Measurements from ENCODE around the gene DEAF1. TPM values are rescaled to one million over a fixed set of nuclear protein-coding genes. Genes with fewer than 3 reads are reported as not detected.
"Not testable (repeated sequence)": the region's sequence is repeated elsewhere in the genome, so short reads cannot be mapped to it uniquely, and the experiment has no call there.

The DEAF1 gene
- total RNA-seq, 1 donor from 2014 or later: 60.5 TPM

DNA sequence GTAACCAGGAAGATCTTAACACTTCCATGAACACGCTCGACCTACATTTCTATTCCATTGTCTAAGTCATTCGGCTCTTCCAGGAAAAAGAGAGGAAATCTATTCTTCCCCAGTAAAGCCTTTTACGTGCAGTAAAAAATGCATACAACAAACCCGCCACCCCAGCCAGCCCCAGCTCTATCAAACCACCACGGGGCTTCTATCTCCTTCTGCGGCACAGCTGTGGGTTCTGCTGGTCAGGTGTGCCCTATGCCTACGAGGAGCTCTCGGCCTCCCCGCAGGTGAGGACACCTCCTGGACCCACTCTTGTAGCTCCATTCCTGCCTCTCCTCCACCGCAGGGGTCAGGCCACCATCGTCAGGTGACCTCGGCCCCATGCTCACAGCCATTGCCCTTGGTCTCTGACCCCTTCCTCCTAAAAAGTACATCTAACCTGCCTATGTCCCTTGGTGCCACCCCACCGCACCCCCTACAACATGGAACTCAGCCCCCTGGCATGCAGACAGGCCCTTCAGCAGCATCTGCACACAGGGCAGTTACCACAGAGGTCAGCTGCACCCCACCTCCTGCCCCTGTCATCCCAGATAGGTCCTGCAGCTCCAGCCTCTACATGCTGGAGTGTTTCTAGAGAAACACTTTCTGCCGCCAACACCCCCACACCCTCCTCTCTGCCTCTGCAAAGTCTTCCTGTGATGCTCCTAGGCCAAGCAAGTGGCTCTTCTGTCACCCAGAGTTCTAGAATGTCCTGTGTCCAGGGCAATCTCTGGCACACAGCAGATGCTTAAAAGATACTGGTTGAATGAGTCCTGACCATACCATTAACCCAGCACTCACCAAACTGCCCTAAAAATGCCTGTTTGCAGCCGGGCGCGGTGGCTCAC lies 3.1 kb downstream of the DEAF1 start:
- Histone ChIP-seq H3K4me3 (no peak overlapping the region), H3K27ac (no peak overlapping the region), H3K9me3 (no peaks in the 10 kb centered on the region), H3K36me3 (peaks cover 23 to 25% of the 10 kb centered on the region in 2 donors), H3K27me3 (no peaks in the 10 kb centered on the region), H3K4me1 (peaks cover 11 to 19% of the 10 kb centered on the region in 2 donors)
- DNase-seq (ENCODE audit: low spot score in 2 of 2): no peak
- TF ChIP-seq, protein P1, sequence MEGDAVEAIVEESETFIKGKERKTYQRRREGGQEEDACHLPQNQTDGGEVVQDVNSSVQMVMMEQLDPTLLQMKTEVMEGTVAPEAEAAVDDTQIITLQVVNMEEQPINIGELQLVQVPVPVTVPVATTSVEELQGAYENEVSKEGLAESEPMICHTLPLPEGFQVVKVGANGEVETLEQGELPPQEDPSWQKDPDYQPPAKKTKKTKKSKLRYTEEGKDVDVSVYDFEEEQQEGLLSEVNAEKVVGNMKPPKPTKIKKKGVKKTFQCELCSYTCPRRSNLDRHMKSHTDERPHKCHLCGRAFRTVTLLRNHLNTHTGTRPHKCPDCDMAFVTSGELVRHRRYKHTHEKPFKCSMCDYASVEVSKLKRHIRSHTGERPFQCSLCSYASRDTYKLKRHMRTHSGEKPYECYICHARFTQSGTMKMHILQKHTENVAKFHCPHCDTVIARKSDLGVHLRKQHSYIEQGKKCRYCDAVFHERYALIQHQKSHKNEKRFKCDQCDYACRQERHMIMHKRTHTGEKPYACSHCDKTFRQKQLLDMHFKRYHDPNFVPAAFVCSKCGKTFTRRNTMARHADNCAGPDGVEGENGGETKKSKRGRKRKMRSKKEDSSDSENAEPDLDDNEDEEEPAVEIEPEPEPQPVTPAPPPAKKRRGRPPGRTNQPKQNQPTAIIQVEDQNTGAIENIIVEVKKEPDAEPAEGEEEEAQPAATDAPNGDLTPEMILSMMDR (IDR thresholded peaks at IDR 0.05): no peak
- intact Hi-C loops (cut with DNase I): no loop called here

DNA sequence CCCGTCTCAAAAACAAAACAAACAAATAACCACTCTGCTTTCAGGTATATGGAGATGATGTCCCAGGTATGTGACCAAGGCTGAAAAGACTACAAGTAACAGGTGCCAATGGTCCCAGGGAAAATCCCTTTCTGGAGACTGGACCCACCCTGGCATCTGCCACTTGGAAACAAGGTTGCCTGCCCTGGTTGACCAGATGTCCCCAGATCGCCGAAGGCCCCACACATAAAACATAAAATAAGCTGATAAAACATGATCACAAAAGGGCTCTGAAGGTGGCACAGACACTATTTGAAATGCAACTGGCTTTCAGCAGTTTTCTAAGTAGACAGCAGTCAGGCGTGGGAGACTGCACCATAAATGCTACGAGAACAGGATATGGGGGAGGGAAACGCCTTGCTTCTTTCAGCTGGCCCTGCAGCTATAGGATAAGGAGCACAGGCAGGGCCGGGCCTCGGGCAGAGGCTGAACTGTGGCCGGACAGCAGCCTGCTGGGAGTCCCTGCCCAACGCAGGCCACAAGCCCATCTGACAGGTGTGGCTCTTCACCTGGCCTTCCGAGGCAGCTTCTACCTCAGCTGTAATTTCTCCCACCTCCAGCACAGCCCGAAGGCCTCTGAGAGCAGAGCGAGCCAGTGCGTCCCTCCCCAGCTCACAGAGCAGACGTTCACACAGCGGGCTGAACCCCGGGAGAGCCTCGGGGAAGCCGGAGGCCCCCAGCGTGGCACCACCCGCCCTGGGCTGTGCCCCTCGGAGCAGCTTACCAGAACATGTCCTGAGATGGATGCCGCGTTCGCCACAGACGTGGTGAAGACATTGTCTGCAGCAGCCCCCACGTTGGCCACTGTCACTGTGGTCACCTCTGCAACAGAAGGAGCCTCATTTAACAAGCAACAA lies 4.0 kb downstream of the DEAF1 start:
- H3K36me3 ChIP-seq: peaks cover 28 to 34% of the 10 kb centered on the region in 2 donors
- DNase-seq (ENCODE audit: low spot score in 2 of 2): no peak
- no peaks in the 10 kb centered on the region for H3K27me3 ChIP-seq
- intact Hi-C loops (cut with DNase I): no loop called here
- H3K4me1 ChIP-seq: peaks cover 11 to 14% of the 10 kb centered on the region in 2 donors
- no peak overlapping the region for H3K27ac ChIP-seq
- TF ChIP-seq, protein P1 (IDR thresholded peaks at IDR 0.05): no peak
- no peak overlapping the region for H3K4me3 ChIP-seq
- no peaks in the 10 kb centered on the region for H3K9me3 ChIP-seq

DNA sequence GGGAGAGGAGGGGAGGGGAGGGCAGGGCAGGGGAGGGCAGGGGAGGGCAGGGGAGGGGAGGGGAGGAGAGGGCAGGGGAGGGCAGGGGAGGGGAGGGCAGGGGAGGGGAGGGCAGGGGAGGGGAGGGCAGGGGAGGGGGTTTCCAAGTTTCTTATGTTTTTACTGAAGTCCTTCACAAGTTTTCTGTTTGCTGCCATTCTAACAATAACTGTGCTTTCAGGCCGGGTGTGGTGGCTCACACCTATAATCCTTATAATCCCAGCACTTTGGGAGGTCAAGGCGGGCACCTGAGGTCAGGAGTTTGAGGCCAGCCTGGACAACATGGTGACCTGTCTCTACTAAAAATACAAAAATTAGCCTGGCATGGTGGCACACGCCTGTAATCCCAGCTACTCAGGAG lies 4.8 kb downstream of the DEAF1 start:
- H3K27me3 ChIP-seq; intact Hi-C loops (cut with DNase I); H3K27ac ChIP-seq; H3K4me3 ChIP-seq; DNase-seq (ENCODE audit: low spot score in 2 of 2); H3K9me3 ChIP-seq: not testable (repeated sequence)
- Histone ChIP-seq H3K36me3 (peaks cover 33 to 39% of the 10 kb centered on the region in 2 donors), H3K4me1 (peaks cover 11 to 14% of the 10 kb centered on the region in 2 donors)

DNA sequence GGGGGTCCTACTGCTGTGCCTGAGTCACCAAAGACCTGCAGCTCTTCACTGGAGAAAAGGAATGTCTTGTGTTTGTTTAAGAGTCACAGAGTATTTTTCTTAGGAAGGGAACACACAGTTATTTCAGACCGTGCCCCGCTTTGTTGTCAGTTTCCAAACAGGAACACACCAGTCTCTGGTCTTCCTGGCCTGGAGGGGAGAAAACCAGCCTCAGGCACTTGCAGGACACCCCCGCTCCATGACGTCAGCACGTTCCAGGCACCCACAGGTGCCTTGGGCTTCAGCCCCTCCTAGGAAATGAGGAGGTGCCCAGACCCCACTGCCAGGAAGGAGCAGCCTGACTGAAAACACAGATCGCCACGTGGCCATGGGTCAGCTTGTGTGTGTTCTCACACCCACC lies 5.4 kb downstream of the DEAF1 start:
- DNase-seq (ENCODE audit: low spot score in 2 of 2): no peak
- Histone ChIP-seq H3K4me3 (no peak overlapping the region), H3K4me1 (peaks cover 11 to 14% of the 10 kb centered on the region in 2 donors), H3K27me3 (no peaks in the 10 kb centered on the region), H3K36me3 (peaks cover 39 to 46% of the 10 kb centered on the region in 2 donors), H3K27ac (no peak overlapping the region), H3K9me3 (no peaks in the 10 kb centered on the region)
- intact Hi-C loops (cut with DNase I): no loop called here
- TF ChIP-seq, protein P1 (IDR thresholded peaks at IDR 0.05): no peak

DNA sequence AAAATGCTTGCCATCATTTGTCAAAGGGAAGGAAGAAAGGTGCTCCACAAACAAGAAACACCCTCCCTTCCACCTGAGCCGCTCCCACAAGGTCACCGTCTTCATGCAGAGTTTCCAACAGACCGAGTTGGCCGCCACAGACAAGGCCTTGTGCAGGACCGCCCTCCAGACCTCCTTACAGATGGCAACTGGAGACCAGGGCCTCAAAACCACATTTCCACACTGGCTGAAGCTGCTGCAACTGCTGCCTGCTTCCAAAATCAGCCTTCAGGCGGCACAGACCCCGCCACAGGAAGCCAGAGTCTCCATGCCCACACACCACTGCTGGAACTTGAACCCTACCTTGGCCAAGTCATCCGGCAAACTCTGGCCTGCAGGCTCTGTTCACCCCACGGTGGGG lies 6.3 kb downstream of the DEAF1 start:
- TF ChIP-seq, protein P1 (IDR thresholded peaks at IDR 0.05): no peak
- Histone ChIP-seq H3K27ac (no peak overlapping the region), H3K9me3 (no peaks in the 10 kb centered on the region), H3K4me3 (no peak overlapping the region), H3K36me3 (peaks cover 47 to 53% of the 10 kb centered on the region in 2 donors), H3K27me3 (no peaks in the 10 kb centered on the region), H3K4me1 (peaks cover 3 to 5% of the 10 kb centered on the region in 2 donors)
- no peak for DNase-seq (ENCODE audit: low spot score in 2 of 2)
- intact Hi-C loops (cut with DNase I): no loop called here
